Stomach (tissue), 9 donors: ENCODE data around the gene ARFGEF3. TPM values are rescaled to one million over a fixed set of nuclear protein-coding genes. Genes with fewer than 3 reads are reported as not detected.

Source experiments
- DNase-seq, 2 donors: peaks; one replicate each; pipeline versions ENCODE4 v3.0.0 to v3.0.0-alpha.2; 2013 to 2019
- H3K27ac ChIP-seq, 5 donors: fragments of 200-600 bp in 4 of 5; sonication (generic) in 4 of 5; one replicate each; pipeline ENCODE4 v1.5.1; 2013 to 2019; ENCODE audit warnings: mild to moderate bottlenecking in 1 of 5, moderate library complexity in 1 of 5
- H3K27me3 ChIP-seq, 3 donors: fragments of 200-600 bp; sonication (generic); one replicate each; pipeline ENCODE4 v1.5.1; 2017 to 2019; ENCODE audit warnings: mixed run types in 1 of 3
- H3K36me3 ChIP-seq, 4 donors: fragments of 200-600 bp; sonication (generic); 1 replicate in 3 of 4; 2 replicates in 1 of 4; pipeline ENCODE4 v1.5.1; 2016 to 2019
- H3K4me1 ChIP-seq, 4 donors: fragments of 200-600 bp; sonication (generic); one replicate each; pipeline ENCODE4 v1.5.1; 2016 to 2019
- H3K4me3 ChIP-seq, 4 donors: fragments of 200-600 bp; sonication (generic) in 3 of 4; one replicate each; pipeline ENCODE4 v1.5.1; 2016 to 2019; ENCODE audit warnings: mild to moderate bottlenecking in 1 of 4
- H3K9me3 ChIP-seq, 4 donors: fragments of 200-600 bp; sonication (generic); one replicate each; pipeline ENCODE4 v1.5.1; 2016 to 2019
- EP300 ChIP-seq: sonication (generic); formaldehyde crosslinking; IDR thresholded peaks from one replicate; pipeline ENCODE4 v1.6.1; 2017; ENCODE audit warnings: antibody characterized with exemption
- POLR2A ChIP-seq, 4 donors: fragments of 450-650 bp; IDR thresholded peaks; one replicate each; pipeline ENCODE4 v1.6.1; 2016; ENCODE audit warnings: antibody characterized with exemption in 4 of 4, control low read depth in 2 of 4, mild to moderate bottlenecking in 1 of 4, moderate library complexity in 1 of 4
- POLR2AphosphoS5 ChIP-seq, 3 donors: sonication (generic); formaldehyde crosslinking; IDR thresholded peaks; one replicate each; pipeline ENCODE4 v1.6.1; 2016; ENCODE audit warnings: antibody characterized with exemption in 3 of 3
- WGBS, 5 donors: extraction: QIAGEN DNeasy Blood & Tissue Kit in 3 of 5; methylation state at CpG; one replicate each; pipeline versions ENCODE4 v1.1.5 to v1.1.7; 2013 to 2018; 5-methylcytosine and 5-hydroxymethylcytosine counted together
- intact Hi-C: fragments of 100-400 bp; cut with DNase I; formaldehyde crosslinking; loops from one replicate; pipeline ENCODE4 v1.15.1; 2023; ENCODE audit warnings: low total_unique reads
- polyA plus RNA-seq, 3 donors: library from polyadenylated mRNA; stranded (reverse); fragments of 200-250 nt; gene quantifications; one replicate each; pipeline ENCODE4 v1.2.3, GENCODE V29; 2013
- total RNA-seq, 5 donors: library from RNA; depleted of rRNA; stranded (reverse); fragments of >200 nt; gene quantifications; one replicate each; pipeline versions ENCODE4 v1.1.0 to v1.2.3, GENCODE V29; 2014 to 2016
- TF ChIP-seq, protein P1 (sequence below), 7 experiments: fragments of 450-650 bp in 4 of 7; fragments of 200-600 bp in 3 of 7; sonication (generic) in 3 of 7; IDR thresholded peaks; one replicate each; pipeline ENCODE4 v1.5.1; 2016 to 2019; ENCODE audit warnings: antibody characterized with exemption in 7 of 7, control low read depth in 2 of 7, mild to moderate bottlenecking in 1 of 7
- donor health status: healthy with polysubstance abuse.
- donor health status: Bipolar disorder and iron deficiency.
- donor health status: healthy.

Gene ARFGEF3
- total and polyA plus RNA-seq, 8 donors, result 3.2 to 44.6 (median 13.2) TPM

DNA sequence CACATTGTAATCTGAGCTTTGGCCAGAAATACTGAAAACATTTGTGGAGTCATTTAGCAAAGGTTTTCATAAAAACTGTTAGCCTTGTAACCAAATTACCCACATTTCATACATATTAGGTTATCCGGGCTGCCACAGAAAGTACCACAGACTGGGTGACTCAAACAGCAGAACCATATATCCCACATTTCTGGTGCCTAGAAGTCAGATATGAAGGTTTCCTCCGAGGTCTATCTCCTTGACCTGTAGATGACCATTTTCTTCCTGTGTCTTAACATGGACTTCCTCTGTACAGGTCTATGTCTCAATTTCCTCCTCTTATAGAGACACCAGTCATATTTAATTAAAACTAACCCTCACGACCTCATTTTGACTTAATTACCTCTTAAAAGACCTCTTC is 166.5 kb downstream of the ARFGEF3 start:
- Histone ChIP-seq H3K4me1 (no peaks in the 10 kb centered on the region), H3K9me3 (no peaks in the 10 kb centered on the region), H3K27me3 (no peaks in the 10 kb centered on the region), H3K4me3 (no peak overlapping the region), H3K27ac (no peak overlapping the region), H3K36me3 (peaks cover 0 to 61% (median 41%) of the 10 kb centered on the region in 4 donors)
- TF ChIP-seq POLR2AphosphoS5 (IDR thresholded peaks at IDR 0.05), result no peak
- WGBS, 5 donors, result 65 to 80% (median 77%) methylated on average over 3 of the region's 3 CpGs
- intact Hi-C loops, result no loop called here
- no peak for DNase-seq

DNA sequence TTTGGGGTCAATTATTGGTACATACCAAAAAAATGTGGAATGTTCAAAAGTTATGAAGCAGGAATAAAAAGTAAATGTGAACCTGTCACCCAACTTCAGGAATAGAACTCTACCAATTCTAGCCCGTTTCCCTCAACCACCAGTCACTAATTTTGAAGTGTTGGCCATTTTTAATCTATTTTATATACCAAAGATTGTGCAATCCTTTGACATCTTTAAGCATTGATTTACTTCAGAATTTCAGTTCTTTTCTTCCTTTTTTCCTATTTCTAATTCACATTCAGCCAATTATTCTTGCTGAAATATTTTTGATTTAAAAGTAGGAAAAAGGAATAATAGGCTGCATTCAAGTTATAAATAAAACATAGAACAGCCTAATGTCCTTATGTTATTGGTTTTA is 169.0 kb downstream of the ARFGEF3 start:
- Histone ChIP-seq H3K36me3 (peaks cover 0 to 60% (median 33%) of the 10 kb centered on the region in 4 donors), H3K27me3 (no peaks in the 10 kb centered on the region), H3K4me3 (no peak overlapping the region), H3K27ac (no peak overlapping the region), H3K9me3 (no peaks in the 10 kb centered on the region), H3K4me1 (no peaks in the 10 kb centered on the region)
- DNase-seq, result no peak
- intact Hi-C loops, result no loop called here
- 84 to 100% (median 94%) methylated on average over 1 of the region's 1 CpG for WGBS, 5 donors
- TF ChIP-seq EP300 (no peak), POLR2A (IDR thresholded peaks at IDR 0.05) (no peak), POLR2AphosphoS5 (IDR thresholded peaks at IDR 0.05) (no peak)
- TF ChIP-seq, protein P1, sequence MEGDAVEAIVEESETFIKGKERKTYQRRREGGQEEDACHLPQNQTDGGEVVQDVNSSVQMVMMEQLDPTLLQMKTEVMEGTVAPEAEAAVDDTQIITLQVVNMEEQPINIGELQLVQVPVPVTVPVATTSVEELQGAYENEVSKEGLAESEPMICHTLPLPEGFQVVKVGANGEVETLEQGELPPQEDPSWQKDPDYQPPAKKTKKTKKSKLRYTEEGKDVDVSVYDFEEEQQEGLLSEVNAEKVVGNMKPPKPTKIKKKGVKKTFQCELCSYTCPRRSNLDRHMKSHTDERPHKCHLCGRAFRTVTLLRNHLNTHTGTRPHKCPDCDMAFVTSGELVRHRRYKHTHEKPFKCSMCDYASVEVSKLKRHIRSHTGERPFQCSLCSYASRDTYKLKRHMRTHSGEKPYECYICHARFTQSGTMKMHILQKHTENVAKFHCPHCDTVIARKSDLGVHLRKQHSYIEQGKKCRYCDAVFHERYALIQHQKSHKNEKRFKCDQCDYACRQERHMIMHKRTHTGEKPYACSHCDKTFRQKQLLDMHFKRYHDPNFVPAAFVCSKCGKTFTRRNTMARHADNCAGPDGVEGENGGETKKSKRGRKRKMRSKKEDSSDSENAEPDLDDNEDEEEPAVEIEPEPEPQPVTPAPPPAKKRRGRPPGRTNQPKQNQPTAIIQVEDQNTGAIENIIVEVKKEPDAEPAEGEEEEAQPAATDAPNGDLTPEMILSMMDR (IDR thresholded peaks at IDR 0.05), result no peak

DNA sequence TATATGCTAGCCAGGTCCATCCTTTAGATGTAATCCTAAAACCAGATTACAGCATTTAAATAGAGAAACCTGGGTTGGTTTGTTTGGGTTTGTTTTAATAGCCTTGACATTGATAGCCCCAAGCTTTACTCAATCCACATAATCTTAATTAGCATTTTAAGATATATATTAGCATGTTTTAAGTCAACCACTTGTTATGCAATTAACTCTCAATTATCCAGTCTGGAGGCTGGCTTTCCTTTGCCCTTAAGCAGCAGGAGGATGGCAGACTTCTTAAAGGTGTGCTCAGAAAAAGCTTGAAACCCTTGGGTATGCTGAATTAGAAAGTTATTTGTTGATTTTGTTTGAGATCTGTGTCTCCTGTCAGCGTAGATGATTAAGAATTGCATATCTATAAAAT is 169.7 kb downstream of the ARFGEF3 start:
- no peak overlapping the region for H3K4me3 ChIP-seq
- H3K27ac ChIP-seq, result no peak overlapping the region
- WGBS, 5 donors, result 49 to 59% (median 55%) methylated on average over 1 of the region's 1 CpG
- no peaks in the 10 kb centered on the region for H3K9me3 ChIP-seq
- TF ChIP-seq, protein P1 (IDR thresholded peaks at IDR 0.05), result no peak
- no peak for DNase-seq
- no peaks in the 10 kb centered on the region for H3K27me3 ChIP-seq
- intact Hi-C loops, result no loop called here
- peaks cover 0 to 58% (median 29%) of the 10 kb centered on the region in 4 donors for H3K36me3 ChIP-seq
- no peaks in the 10 kb centered on the region for H3K4me1 ChIP-seq

DNA sequence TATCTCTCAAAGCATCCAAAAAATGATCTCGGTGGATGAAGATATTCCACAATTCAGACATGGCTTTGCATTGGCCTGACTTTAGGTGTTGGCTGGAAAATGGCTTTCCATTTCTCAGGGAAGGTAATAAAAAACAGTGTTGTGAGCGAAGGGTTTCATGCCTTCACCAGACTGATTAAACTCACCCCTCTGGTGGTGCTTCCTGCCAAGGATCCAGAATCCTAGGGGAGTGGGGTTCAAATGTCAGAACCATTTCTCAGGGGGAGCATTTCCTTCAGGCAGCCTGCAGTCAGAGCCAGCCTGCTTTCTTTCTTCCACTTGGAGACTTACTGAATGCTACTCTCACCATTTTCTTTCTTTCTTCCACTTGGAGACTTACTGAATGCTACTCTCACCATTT is 170.2 kb downstream of the ARFGEF3 start:
- no peaks in the 10 kb centered on the region for H3K27me3 ChIP-seq
- no peak overlapping the region for H3K27ac ChIP-seq
- 57 to 72% (median 65%) methylated on average over 2 of the region's 2 CpGs for WGBS, 5 donors
- intact Hi-C loops, result no loop called here
- H3K9me3 ChIP-seq, result no peaks in the 10 kb centered on the region
- peaks cover 0 to 55% (median 29%) of the 10 kb centered on the region in 4 donors for H3K36me3 ChIP-seq
- no peak overlapping the region for H3K4me3 ChIP-seq
- no peaks in the 10 kb centered on the region for H3K4me1 ChIP-seq
- no peak for DNase-seq
- no peak for TF ChIP-seq POLR2AphosphoS5 (IDR thresholded peaks at IDR 0.05)
- TF ChIP-seq, protein P1 (IDR thresholded peaks at IDR 0.05), result no peak
- no peak for TF ChIP-seq EP300
- no peak for TF ChIP-seq POLR2A (IDR thresholded peaks at IDR 0.05)

DNA sequence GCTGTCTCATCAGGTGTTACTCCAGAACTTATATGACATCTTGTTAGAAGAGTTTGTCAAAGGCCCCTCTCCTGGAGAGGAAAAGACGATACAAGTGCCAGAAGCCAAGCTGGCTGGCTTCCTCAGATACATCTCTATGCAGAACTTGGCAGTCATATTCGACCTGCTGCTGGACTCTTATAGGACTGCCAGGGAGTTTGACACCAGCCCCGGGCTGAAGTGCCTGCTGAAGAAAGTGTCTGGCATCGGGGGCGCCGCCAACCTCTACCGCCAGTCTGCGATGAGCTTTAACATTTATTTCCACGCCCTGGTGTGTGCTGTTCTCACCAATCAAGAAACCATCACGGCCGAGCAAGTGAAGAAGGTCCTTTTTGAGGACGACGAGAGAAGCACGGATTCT is 172.3 kb downstream of the ARFGEF3 start:
- Histone ChIP-seq H3K27me3 (no peaks in the 10 kb centered on the region), H3K36me3 (peaks cover 0 to 48% (median 21%) of the 10 kb centered on the region in 4 donors), H3K4me3 (no peak overlapping the region), H3K9me3 (no peaks in the 10 kb centered on the region), H3K27ac (no peak overlapping the region), H3K4me1 (no peaks in the 10 kb centered on the region)
- TF ChIP-seq POLR2AphosphoS5 (IDR thresholded peaks at IDR 0.05) (no peak), EP300 (no peak), POLR2A (IDR thresholded peaks at IDR 0.05) (no peak)
- TF ChIP-seq, protein P1 (IDR thresholded peaks at IDR 0.05), result no peak
- WGBS, 5 donors, result 89 to 93% (median 91%) methylated on average over 7 to 14 of the region's 14 CpGs
- intact Hi-C loops, result no loop called here
- DNase-seq, result no peak
